ENCODE data around the gene FHOD3.

Gene FHOD3

DNA sequence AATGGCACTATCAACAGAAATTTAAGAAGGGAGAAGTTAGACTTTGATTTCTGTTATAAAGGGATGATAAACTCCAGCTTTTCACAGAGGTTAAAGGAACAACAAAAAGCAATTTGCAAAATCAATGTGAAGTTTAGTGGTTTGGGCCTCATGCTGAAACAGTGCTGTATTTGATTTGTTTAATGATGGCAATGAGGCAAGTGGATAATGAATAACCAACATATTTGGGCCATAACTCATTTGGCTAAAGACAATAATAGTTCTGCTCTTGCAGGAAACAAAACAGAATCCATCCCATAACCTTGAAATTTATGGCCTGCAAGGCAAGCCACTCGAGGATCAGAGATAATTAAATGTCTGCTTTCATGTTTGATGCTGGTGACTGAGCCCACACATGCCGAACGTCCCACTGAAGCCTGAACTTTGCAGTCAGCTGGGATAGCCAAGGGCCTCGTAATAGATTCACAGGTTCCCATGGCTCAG lies 474.8 kb downstream of the FHOD3 start:
- TF ChIP-seq, protein P1, sequence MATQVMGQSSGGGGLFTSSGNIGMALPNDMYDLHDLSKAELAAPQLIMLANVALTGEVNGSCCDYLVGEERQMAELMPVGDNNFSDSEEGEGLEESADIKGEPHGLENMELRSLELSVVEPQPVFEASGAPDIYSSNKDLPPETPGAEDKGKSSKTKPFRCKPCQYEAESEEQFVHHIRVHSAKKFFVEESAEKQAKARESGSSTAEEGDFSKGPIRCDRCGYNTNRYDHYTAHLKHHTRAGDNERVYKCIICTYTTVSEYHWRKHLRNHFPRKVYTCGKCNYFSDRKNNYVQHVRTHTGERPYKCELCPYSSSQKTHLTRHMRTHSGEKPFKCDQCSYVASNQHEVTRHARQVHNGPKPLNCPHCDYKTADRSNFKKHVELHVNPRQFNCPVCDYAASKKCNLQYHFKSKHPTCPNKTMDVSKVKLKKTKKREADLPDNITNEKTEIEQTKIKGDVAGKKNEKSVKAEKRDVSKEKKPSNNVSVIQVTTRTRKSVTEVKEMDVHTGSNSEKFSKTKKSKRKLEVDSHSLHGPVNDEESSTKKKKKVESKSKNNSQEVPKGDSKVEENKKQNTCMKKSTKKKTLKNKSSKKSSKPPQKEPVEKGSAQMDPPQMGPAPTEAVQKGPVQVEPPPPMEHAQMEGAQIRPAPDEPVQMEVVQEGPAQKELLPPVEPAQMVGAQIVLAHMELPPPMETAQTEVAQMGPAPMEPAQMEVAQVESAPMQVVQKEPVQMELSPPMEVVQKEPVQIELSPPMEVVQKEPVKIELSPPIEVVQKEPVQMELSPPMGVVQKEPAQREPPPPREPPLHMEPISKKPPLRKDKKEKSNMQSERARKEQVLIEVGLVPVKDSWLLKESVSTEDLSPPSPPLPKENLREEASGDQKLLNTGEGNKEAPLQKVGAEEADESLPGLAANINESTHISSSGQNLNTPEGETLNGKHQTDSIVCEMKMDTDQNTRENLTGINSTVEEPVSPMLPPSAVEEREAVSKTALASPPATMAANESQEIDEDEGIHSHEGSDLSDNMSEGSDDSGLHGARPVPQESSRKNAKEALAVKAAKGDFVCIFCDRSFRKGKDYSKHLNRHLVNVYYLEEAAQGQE (IDR thresholded peaks at IDR 0.05; ENCODE audit: insufficient replicate concordance, low read depth) = no peak
- no peak for TF ChIP-seq SPI1 (IDR thresholded peaks at IDR 0.05; ENCODE audit: borderline replicate concordance, low read depth)
- TF ChIP-seq, protein P2, sequence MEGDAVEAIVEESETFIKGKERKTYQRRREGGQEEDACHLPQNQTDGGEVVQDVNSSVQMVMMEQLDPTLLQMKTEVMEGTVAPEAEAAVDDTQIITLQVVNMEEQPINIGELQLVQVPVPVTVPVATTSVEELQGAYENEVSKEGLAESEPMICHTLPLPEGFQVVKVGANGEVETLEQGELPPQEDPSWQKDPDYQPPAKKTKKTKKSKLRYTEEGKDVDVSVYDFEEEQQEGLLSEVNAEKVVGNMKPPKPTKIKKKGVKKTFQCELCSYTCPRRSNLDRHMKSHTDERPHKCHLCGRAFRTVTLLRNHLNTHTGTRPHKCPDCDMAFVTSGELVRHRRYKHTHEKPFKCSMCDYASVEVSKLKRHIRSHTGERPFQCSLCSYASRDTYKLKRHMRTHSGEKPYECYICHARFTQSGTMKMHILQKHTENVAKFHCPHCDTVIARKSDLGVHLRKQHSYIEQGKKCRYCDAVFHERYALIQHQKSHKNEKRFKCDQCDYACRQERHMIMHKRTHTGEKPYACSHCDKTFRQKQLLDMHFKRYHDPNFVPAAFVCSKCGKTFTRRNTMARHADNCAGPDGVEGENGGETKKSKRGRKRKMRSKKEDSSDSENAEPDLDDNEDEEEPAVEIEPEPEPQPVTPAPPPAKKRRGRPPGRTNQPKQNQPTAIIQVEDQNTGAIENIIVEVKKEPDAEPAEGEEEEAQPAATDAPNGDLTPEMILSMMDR (IDR thresholded peaks at IDR 0.05; ENCODE audit: insufficient read depth, low read length) = no peak
- Histone ChIP-seq H3K27ac (replicated peaks) (no peak overlapping the region), H3K4me3 (replicated peaks; ENCODE audit: insufficient read depth, low read length) (no peak overlapping the region), H3K27me3 (ENCODE audit: insufficient read depth, poor library complexity, severe bottlenecking) (no peaks in the 10 kb centered on the region)
- DNase-seq (ENCODE audit: low read depth in 1 of 2, low spot score in 1 of 2) = no peak

DNA sequence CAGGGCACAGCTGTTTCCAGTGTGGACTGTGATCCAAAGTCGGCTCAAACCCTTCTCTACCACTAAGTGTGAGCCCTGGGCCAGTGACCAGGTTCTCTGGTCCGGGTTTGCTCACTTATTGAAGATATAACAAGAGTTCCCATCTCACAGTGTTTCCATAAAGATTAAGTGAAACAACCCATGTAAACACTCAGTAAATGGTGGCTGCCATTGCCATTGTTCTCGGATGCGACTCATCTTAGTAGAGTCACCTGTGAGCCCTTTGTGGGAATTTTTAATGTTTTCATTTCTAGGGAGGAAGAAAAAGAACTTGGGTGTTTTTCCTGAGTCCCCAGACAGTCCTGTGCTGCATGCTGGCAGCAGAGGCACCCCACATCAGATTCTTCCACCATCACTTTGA lies 477.9 kb downstream of the FHOD3 start:
- Histone ChIP-seq H3K27me3 (ENCODE audit: insufficient read depth, poor library complexity, severe bottlenecking) (no peaks in the 10 kb centered on the region), H3K27ac (replicated peaks) (no peak overlapping the region), H3K4me3 (replicated peaks; ENCODE audit: insufficient read depth, low read length) (no peak overlapping the region)
- TF ChIP-seq, protein P1 (IDR thresholded peaks at IDR 0.05; ENCODE audit: insufficient replicate concordance, low read depth) = no peak
- TF ChIP-seq SPI1 (IDR thresholded peaks at IDR 0.05; ENCODE audit: borderline replicate concordance, low read depth) (no peak), GABPA (IDR thresholded peaks at IDR 0.05; ENCODE audit: low read depth) (no peak), POLR2AphosphoS5 (IDR thresholded peaks at IDR 0.05; ENCODE audit: low read depth) (no peak)
- TF ChIP-seq, protein P2 (IDR thresholded peaks at IDR 0.05; ENCODE audit: insufficient read depth, low read length) = no peak
- no peak for DNase-seq (ENCODE audit: low read depth in 1 of 2, low spot score in 1 of 2)

DNA sequence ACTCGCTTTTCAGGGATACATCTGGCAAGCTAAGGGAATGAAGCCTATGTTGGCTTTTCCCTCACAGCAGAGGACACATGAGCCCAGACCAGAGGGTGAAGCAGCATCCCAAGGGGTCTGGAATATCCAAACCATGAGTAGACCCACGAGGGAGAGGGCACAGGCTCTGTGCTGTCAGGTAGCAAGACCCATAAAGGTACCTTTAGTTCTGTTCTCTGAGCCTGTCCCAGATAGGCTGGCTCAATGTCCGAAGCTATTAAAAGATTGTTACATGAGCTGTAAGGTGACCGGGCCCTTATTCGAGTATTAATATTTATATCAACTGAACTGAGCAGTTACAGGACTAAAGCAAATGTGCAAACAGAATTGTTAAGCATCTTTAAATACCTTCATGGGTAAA lies 479.1 kb downstream of the FHOD3 start:
- DNase-seq (ENCODE audit: low read depth in 1 of 2, low spot score in 1 of 2) = no peak
- no peak overlapping the region for H3K4me3 ChIP-seq (replicated peaks; ENCODE audit: insufficient read depth, low read length)
- TF ChIP-seq SPI1 (IDR thresholded peaks at IDR 0.05; ENCODE audit: borderline replicate concordance, low read depth) = no peak
- TF ChIP-seq GABPA (IDR thresholded peaks at IDR 0.05; ENCODE audit: low read depth) = no peak
- TF ChIP-seq POLR2AphosphoS5 (IDR thresholded peaks at IDR 0.05; ENCODE audit: low read depth) = no peak
- TF ChIP-seq, protein P1 (IDR thresholded peaks at IDR 0.05; ENCODE audit: insufficient replicate concordance, low read depth) = no peak
- TF ChIP-seq, protein P2 (IDR thresholded peaks at IDR 0.05; ENCODE audit: insufficient read depth, low read length) = no peak
- no peak overlapping the region for H3K27ac ChIP-seq (replicated peaks)
- no peaks in the 10 kb centered on the region for H3K27me3 ChIP-seq (ENCODE audit: insufficient read depth, poor library complexity, severe bottlenecking)
